MCF 10A (cell line): ENCODE results near the gene GJA5. TPM values are rescaled to one million over a fixed set of nuclear protein-coding genes. Genes with fewer than 3 reads are reported as not detected.

ENCODE experiments used
- BruUV-seq: library from RNA; stranded (reverse); fragments of 400-500 nt; replicated peaks from 2 replicates; lab custom pipeline; 2021; lab: Mats Ljungman, UMichigan
- CTCF ChIA-PET: fragments of 300-600 bp; sonication (Branson Sonifier 250); formaldehyde crosslinking; extraction: SDS; loops from one replicate; lab custom pipeline; 2021; ENCODE audit warnings: antibody characterized with exemption, inconsistent platforms; lab: Yijun Ruan, JAX
- POLR2A ChIA-PET: fragments of 300-600, 350-650 bp; sonication (Branson Sonifier 250); formaldehyde crosslinking; extraction: SDS; loops from one replicate; lab custom pipeline; 2020; ENCODE audit warnings: antibody characterized with exemption, inconsistent platforms; lab: Yijun Ruan, JAX
- DNase-seq: peaks from one replicate; pipeline ENCODE4 v3.0.0-alpha.2; 2018; ENCODE audit not compliant: unreplicated experiment
- H3K27ac Mint-ChIP-seq: one replicate; pipeline ENCODE4 v1.8.0; 2022; ENCODE audit warnings: mild to moderate bottlenecking, low read depth, mixed read lengths; ENCODE audit not compliant: unreplicated experiment
- H3K27me3 Mint-ChIP-seq: one replicate; pipeline ENCODE4 v1.8.0; 2022; ENCODE audit warnings: mixed read lengths; ENCODE audit not compliant: insufficient read depth, unreplicated experiment
- H3K36me3 Mint-ChIP-seq: one replicate; pipeline ENCODE4 v1.8.0; 2022; ENCODE audit warnings: mild to moderate bottlenecking, moderate library complexity, mixed read lengths; ENCODE audit not compliant: insufficient read depth, unreplicated experiment
- H3K4me1 Mint-ChIP-seq: one replicate; pipeline ENCODE4 v1.8.0; 2022; ENCODE audit warnings: mixed read lengths; ENCODE audit not compliant: insufficient read depth, unreplicated experiment
- H3K4me3 Mint-ChIP-seq: one replicate; pipeline ENCODE4 v1.8.0; 2022; ENCODE audit warnings: mild to moderate bottlenecking, moderate library complexity, mixed read lengths; ENCODE audit not compliant: unreplicated experiment
- H3K9me3 Mint-ChIP-seq: one replicate; pipeline ENCODE4 v1.8.0; 2022; ENCODE audit warnings: mixed read lengths; ENCODE audit not compliant: unreplicated experiment
- CTCF ChIP-seq: fragments of 200-600 bp; IDR thresholded peaks from one replicate; pipeline ENCODE4 v1.8.0; 2022; ENCODE audit warnings: antibody characterized with exemption, mild to moderate bottlenecking; ENCODE audit not compliant: unreplicated experiment
- intact Hi-C: fragments of 100-400 bp; cut with micrococcal nuclease; formaldehyde crosslinking; loops from 2 replicates; pipeline ENCODE4 v1.14.1; 2022
- total RNA-seq: library from RNA; stranded (reverse); gene quantifications from 2 replicates; pipeline ENCODE4 v1.2.3, GENCODE V29; 2022

GJA5 gene
- total RNA-seq, 1 experiment from 2014 or later: 0.28 TPM

GRCh38 chr1:147772570-147772969, 12.2 kb upstream of the GJA5 start:
- no peak for TF ChIP-seq CTCF

GRCh38 chr1:147771226-147772125, 11.1 kb upstream of the GJA5 start:
- Mint-ChIP-seq H3K27me3 (no peaks in the 10 kb centered on the region), H3K9me3 (no peaks in the 10 kb centered on the region), H3K36me3 (no peaks in the 10 kb centered on the region), H3K27ac (no peak overlapping the region), H3K4me3 (no peak overlapping the region), H3K4me1 (peaks cover 5% of the 10 kb centered on the region)
- BruUV-seq: no TSS peak
- ChIA-PET CTCF (interaction anchor here (0.7 to 1.6 kb wide), 2 partner anchors 8 to 70 kb away, joined by 3 read pairs; no protein-coding TSS in a partner anchor), POLR2A (no interaction called here)
- no peak for DNase-seq
- TF ChIP-seq CTCF: no peak
- intact Hi-C loops: no loop called here

More at GRCh38 chr1:147772570-147772969, 12.2 kb upstream of the GJA5 start:
- intact Hi-C loops: no loop called here
- Mint-ChIP-seq H3K4me3 (no peak overlapping the region), H3K36me3 (no peaks in the 10 kb centered on the region), H3K9me3 (no peaks in the 10 kb centered on the region), H3K27ac (no peak overlapping the region), H3K27me3 (no peaks in the 10 kb centered on the region), H3K4me1 (peaks cover 5% of the 10 kb centered on the region)
- ChIA-PET CTCF (no interaction called here), POLR2A (no interaction called here)
- no TSS peak for BruUV-seq
- DNase-seq: no peak

DNA sequence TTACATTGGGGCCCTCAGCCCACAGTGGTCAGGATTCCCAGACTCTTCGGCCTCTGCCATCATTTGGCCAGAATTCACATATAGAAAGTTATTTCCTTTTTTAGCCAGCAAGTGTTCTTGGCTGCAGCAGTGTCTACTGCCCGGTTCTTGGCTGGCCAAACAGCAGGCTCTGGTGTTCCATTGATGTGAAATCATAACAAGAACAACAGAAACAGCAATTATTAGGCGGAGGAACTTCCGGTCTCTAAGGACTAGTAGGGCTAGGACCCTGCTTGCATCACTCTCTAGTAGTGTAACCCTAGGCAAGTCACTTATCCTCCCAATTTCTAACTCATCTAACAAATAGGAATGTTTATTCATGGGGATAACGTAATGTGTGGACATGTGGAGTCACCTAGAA, 8.7 kb upstream of the GJA5 start:
- no peaks in the 10 kb centered on the region for H3K9me3 Mint-ChIP-seq
- ChIA-PET POLR2A (interaction anchor here (1.0 kb wide), 1 partner anchor 12 kb away, joined by 3 read pairs; no protein-coding TSS in a partner anchor), CTCF (no interaction called here)
- H3K36me3 Mint-ChIP-seq: no peaks in the 10 kb centered on the region
- no peak overlapping the region for H3K27ac Mint-ChIP-seq
- no peak overlapping the region for H3K4me3 Mint-ChIP-seq
- BruUV-seq: no TSS peak
- DNase-seq: no peak
- intact Hi-C loops: no loop called here
- TF ChIP-seq CTCF: no peak
- no peaks in the 10 kb centered on the region for H3K27me3 Mint-ChIP-seq
- H3K4me1 Mint-ChIP-seq: peaks cover 5% of the 10 kb centered on the region

- Mint-ChIP-seq H3K4me3 (no peak overlapping the region), H3K36me3 (no peaks in the 10 kb centered on the region), H3K27ac (no peak overlapping the region), H3K4me1 (peaks cover 5% of the 10 kb centered on the region), H3K27me3 (no peaks in the 10 kb centered on the region), H3K9me3 (no peaks in the 10 kb centered on the region)
- no TSS peak for BruUV-seq
- no peak for TF ChIP-seq CTCF
- CTCF ChIA-PET: no interaction called here
- POLR2A ChIA-PET: interaction anchor here (1.0 kb wide), 1 partner anchor 11 kb away, joined by 3 read pairs; no protein-coding TSS in a partner anchor
- DNase-seq: no peak
- intact Hi-C loops: no loop called here
These were observed 8.2 kb upstream of the GJA5 start for GRCh38 chr1:147768582-147768981.
